Left renal cortex interstitium (tissue), 4 donors: Measurements from ENCODE around the gene MEIOC. TPM values are rescaled to one million over a fixed set of nuclear protein-coding genes. Genes with fewer than 3 reads are reported as not detected.
"Not testable (repeated sequence)": the region's sequence is repeated elsewhere in the genome, so short reads cannot be mapped to it uniquely, and the experiment has no call there.

Source experiments
- DNase-seq, 4 donors: peaks; one replicate each; pipeline ENCODE4 v3.0.0-alpha.2; 2013; ENCODE audit warnings: low read depth in 4 of 4, low spot score in 2 of 4, missing footprints in 1 of 4
- polyA plus RNA-seq, 4 donors: library from polyadenylated mRNA; unstranded; fragments of 120-200 nt; gene quantifications; one replicate each; pipeline ENCODE4 v1.2.1, GENCODE V29; 2013; ENCODE audit not compliant: insufficient read length in 4 of 4

Gene MEIOC
- polyA plus RNA-seq, 4 donors: 0.75 to 2.9 (median 1.7) TPM

DNA sequence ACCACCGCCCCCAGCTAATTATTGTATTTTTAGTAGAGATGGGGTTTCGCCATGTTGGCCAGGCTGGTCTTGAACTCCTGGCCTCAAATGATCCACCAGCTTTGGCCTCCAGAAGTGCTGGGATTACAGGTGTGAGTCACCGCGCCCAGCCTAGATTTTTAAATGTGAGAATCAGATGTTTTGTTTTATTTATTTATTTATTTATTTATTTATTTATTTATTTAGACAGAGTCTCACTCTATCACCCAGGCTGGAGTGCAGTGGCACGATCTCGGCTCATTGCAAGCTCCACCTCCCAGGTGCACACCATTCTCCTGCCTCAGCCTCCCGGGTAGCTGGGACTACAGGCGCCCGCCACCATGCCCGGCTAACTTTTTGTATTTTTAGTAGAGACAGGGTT lies 44.0 kb downstream of the MEIOC start:
- not testable (repeated sequence) for DNase-seq

GRCh38 chr17:44707755-44708400 lies 51.6 kb downstream of the MEIOC start:
- DNase-seq: no peak

DNA sequence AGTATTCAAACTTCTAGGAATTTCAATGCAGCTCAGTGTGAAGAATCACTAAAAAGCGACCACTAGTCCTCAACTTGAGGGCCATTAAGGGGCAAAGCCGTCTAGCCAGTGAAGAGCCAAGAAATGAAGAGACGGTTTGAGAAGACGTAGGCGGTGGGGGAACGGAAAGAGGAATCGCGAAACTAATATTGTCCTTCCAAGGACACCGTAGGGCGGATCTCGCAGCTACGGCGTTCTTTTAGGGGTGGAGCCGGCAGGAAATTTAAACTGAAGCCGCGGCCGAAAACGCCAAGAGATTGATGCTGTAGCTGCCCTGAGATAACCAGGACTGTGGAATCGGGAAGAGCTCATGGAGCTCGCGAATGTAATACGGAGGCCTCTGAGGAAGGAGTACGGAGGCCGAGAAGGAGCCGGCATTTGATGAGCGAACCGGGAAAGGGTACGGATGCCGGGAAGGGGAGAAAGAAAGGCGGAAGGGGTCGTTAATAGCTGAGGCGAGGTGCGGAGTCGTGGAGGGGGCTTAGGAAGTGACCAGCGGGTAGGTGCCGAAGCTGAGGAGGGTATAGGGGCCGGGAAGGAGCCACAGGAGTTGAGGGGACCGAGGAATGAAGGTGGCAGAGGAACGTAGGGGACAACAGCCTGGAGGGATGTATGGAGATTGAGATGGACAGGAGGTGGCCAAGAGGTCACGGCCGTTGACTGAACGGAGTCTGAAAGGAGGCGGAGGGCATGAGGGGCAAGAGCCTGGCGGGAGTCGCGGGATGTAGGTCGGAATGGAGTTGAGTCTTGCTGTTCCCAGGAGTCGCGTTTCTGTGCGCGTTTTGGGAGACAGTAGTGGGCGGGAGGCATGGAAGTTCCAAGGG lies 52.4 kb downstream of the MEIOC start, which contains the start of gene DBF4B:
Gene DBF4B (plus strand): TSS at position 265 of the 863 bp plus-strand sequence. CDS start 156 bp downstream, at position 421.
- DNase-seq: peak; percentile 90 to 96 (median 92)

DNA sequence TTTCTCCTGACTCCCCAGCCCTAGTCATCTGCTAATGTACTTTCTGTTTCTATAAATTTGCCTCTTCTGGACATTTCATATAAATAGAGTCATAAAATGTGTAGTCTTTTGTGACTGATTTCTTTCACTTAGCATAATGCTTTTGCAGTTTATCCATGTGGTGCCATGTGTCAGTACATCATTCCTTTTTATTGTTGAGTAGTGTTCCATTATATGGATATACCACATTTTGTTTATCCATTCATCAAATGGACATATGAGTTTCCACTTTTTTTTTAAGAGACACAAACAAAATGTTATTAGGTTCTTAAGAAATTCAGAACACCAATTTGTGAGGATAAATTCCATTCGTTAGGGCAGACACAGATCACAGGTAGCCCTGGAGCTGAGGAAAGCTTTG lies 63.2 kb downstream of the MEIOC start:
- no peak for DNase-seq

DNA sequence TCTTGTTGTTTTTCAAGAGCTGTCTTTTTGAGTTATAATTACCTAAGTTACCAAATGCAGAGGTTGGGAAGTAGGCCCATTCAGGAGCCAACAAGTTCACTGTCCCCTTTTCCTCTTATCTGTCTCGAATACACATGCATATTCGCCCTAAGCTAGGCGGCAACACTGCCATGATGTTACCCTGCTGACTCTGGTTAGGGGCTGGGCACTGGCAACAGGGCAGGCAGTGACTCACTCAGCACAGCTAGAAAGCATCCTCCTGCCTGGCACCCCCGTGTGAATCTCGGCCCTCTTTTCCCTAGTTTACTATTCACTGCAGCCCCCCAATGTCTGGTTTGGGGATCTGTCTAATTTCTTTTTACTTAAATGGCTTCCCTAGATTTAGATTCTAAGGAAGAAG lies 66.0 kb downstream of the MEIOC start:
- DNase-seq: no peak

Other genes with a start within 250 kb of the MEIOC start
- 10 to 100 TPM; 38.3 to 64.9 (median 50.1) TPM for gene GPATCH8, start 153.1 kb upstream of the MEIOC start, polyA plus RNA-seq
- 10 to 100 TPM; 26.0 to 55.1 (median 38.1) TPM for gene FZD2, start 99.0 kb upstream of the MEIOC start, polyA plus RNA-seq
- gene CCDC43, start 33.3 kb downstream of the MEIOC start, polyA plus RNA-seq: 10 to 100 TPM; 30.4 to 37.4 (median 33.4) TPM
- gene DBF4B, start 52.2 kb downstream of the MEIOC start, polyA plus RNA-seq: 10 to 100 TPM in 2 of 4 donors, 1 to 10 TPM in 2; 8.7 to 23.5 (median 15.7) TPM
- 1 to 10 TPM; 2.2 to 4.6 (median 3.2) TPM for gene ADAM11, start 102.5 kb downstream of the MEIOC start, polyA plus RNA-seq
- gene GJC1, start 173.8 kb downstream of the MEIOC start, polyA plus RNA-seq: 10 to 100 TPM; 21.4 to 27.1 (median 23.8) TPM
- gene HIGD1B, start 191.4 kb downstream of the MEIOC start, polyA plus RNA-seq: 1 to 10 TPM in 3 of 4 donors, under 1 TPM in 1; 0.88 to 1.7 (median 1.2) TPM
- gene EFTUD2, start 243.0 kb downstream of the MEIOC start, polyA plus RNA-seq: 100 to 1,000 TPM in 2 of 4 donors, 10 to 100 TPM in 2; 93.7 to 126 (median 105) TPM